HL-60 (cell line): ENCODE measurements around the gene CEP76.

Experiments used
- POLR2AphosphoS5 ChIP-seq: IDR thresholded peaks from 2 replicates; pipeline ENCODE4 v1.6.1; 2012; ENCODE audit warnings: low read depth
- TF ChIP-seq, protein P1 (sequence below): IDR thresholded peaks from one replicate; pipeline ENCODE4 v1.5.1; 2011; ENCODE audit warnings: low read length, control low read depth, inconsistent platforms; ENCODE audit not compliant: insufficient read depth
- TF ChIP-seq, protein P2 (sequence below): IDR thresholded peaks from 2 replicates; pipeline ENCODE4 v1.6.1; 2012; ENCODE audit warnings: low read depth; ENCODE audit not compliant: insufficient replicate concordance

- TF ChIP-seq, protein P1, sequence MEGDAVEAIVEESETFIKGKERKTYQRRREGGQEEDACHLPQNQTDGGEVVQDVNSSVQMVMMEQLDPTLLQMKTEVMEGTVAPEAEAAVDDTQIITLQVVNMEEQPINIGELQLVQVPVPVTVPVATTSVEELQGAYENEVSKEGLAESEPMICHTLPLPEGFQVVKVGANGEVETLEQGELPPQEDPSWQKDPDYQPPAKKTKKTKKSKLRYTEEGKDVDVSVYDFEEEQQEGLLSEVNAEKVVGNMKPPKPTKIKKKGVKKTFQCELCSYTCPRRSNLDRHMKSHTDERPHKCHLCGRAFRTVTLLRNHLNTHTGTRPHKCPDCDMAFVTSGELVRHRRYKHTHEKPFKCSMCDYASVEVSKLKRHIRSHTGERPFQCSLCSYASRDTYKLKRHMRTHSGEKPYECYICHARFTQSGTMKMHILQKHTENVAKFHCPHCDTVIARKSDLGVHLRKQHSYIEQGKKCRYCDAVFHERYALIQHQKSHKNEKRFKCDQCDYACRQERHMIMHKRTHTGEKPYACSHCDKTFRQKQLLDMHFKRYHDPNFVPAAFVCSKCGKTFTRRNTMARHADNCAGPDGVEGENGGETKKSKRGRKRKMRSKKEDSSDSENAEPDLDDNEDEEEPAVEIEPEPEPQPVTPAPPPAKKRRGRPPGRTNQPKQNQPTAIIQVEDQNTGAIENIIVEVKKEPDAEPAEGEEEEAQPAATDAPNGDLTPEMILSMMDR: no peak
- TF ChIP-seq, protein P2, sequence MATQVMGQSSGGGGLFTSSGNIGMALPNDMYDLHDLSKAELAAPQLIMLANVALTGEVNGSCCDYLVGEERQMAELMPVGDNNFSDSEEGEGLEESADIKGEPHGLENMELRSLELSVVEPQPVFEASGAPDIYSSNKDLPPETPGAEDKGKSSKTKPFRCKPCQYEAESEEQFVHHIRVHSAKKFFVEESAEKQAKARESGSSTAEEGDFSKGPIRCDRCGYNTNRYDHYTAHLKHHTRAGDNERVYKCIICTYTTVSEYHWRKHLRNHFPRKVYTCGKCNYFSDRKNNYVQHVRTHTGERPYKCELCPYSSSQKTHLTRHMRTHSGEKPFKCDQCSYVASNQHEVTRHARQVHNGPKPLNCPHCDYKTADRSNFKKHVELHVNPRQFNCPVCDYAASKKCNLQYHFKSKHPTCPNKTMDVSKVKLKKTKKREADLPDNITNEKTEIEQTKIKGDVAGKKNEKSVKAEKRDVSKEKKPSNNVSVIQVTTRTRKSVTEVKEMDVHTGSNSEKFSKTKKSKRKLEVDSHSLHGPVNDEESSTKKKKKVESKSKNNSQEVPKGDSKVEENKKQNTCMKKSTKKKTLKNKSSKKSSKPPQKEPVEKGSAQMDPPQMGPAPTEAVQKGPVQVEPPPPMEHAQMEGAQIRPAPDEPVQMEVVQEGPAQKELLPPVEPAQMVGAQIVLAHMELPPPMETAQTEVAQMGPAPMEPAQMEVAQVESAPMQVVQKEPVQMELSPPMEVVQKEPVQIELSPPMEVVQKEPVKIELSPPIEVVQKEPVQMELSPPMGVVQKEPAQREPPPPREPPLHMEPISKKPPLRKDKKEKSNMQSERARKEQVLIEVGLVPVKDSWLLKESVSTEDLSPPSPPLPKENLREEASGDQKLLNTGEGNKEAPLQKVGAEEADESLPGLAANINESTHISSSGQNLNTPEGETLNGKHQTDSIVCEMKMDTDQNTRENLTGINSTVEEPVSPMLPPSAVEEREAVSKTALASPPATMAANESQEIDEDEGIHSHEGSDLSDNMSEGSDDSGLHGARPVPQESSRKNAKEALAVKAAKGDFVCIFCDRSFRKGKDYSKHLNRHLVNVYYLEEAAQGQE: no peak
- no peak for TF ChIP-seq POLR2AphosphoS5
Measured at GRCh38 chr18:12628706-12629702, 73.5 kb downstream of the CEP76 start.
